DND-41 (cell line): Measurements from ENCODE around the gene KLLN.

Experiments used
- EZH2 ChIP-seq: IDR thresholded peaks from 3 replicates; pipeline ENCODE4 v1.6.1; 2012; ENCODE audit warnings: borderline replicate concordance, low read depth, mild to moderate bottlenecking, moderate library complexity, low read length, inconsistent platforms; ENCODE audit not compliant: severe bottlenecking
- TF ChIP-seq, protein P1 (sequence below): IDR thresholded peaks from 2 replicates; pipeline ENCODE4 v1.5.1; 2012; ENCODE audit warnings: borderline replicate concordance, low read length, moderate library complexity, mild to moderate bottlenecking; ENCODE audit not compliant: poor library complexity, severe bottlenecking; ENCODE audit errors: extremely low read depth

GRCh38 chr10:87842776-87843497 is 20.4 kb downstream of the KLLN start:
- TF ChIP-seq, protein P1, sequence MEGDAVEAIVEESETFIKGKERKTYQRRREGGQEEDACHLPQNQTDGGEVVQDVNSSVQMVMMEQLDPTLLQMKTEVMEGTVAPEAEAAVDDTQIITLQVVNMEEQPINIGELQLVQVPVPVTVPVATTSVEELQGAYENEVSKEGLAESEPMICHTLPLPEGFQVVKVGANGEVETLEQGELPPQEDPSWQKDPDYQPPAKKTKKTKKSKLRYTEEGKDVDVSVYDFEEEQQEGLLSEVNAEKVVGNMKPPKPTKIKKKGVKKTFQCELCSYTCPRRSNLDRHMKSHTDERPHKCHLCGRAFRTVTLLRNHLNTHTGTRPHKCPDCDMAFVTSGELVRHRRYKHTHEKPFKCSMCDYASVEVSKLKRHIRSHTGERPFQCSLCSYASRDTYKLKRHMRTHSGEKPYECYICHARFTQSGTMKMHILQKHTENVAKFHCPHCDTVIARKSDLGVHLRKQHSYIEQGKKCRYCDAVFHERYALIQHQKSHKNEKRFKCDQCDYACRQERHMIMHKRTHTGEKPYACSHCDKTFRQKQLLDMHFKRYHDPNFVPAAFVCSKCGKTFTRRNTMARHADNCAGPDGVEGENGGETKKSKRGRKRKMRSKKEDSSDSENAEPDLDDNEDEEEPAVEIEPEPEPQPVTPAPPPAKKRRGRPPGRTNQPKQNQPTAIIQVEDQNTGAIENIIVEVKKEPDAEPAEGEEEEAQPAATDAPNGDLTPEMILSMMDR, result peak; percentile 9
- no peak for TF ChIP-seq EZH2
